NCI-H748 (cell line): ENCODE data around the gene CILP2.

Experiments
- DNase-seq: peaks from one replicate; lab custom pipeline; 2025; ENCODE audit not compliant: unreplicated experiment; lab: John Stamatoyannopoulos, UW

The CILP2 gene

DNA sequence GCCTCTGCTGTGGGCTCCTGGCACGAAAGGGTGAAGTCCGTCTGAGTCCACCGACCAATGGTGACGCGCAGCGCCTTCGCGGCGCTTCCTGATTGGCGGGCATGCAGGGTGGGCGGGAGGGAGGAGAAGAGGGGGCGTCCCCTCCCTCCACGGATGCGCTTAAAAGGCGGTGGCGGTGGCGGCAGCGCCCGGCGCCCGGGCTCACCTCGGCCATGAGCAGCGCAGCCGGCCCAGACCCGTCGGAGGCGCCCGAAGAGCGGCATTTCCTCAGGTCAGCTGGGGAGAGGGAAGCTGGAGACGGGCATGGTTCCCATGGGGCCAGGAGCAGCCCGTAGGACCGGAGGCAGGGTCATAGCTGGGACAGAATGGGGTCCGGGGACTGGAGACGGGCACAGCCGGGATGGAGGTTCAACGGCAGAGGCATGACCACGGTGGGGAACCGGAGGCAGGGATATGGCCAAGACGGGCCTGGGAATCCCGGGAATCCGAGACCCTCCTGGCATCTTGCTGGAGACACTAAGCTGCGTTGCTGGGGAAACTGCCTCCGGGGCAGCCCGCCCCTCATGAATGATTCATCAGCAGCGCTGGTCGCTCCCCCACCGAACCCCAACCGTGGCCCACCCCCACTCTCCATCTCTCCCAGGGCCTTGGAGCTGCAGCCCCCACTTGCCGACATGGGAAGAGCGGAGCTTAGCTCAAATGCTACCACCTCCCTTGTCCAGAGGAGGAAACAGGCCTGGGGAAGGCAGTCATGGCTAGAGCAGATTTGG is 9.2 kb upstream of the CILP2 start, which contains the start of gene YJEFN3:
Gene YJEFN3 (plus strand): TSS at position 191 of the 770 bp plus-strand sequence. CDS start 22 bp downstream, at position 213.
- DNase-seq, result peak; percentile 84

DNA sequence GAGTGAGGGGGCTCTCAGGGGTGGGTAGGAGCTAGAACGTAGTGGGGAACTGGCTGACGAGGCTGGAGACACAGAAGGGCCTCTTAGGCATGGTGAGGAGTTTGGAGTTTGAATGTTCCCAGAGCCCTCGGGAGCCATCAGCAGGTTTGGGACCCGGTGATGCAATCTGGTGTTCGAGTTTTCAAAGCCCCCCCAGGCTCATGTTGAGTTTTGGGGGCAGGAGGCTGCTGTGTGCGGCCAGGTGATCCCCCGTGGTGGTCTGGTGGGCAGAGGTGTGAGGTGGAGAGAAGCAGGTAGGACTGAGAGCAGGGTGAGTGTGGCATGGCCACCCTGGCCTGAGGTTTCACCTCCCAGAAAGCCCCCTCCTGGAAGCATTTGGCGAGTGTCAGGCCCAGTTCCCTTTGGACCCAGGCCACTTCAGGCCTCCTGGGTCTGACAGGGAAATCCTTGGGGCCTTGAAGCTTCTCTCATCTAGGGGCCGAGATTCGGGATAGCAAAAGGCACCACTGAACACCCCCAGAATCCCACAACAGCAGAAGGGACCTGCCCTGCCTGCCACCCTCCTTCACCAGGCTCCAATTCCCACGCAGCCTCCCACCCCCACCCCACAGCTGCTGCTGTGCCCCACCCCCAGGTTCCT is 8.2 kb upstream of the CILP2 start:
- DNase-seq, result no peak

DNA sequence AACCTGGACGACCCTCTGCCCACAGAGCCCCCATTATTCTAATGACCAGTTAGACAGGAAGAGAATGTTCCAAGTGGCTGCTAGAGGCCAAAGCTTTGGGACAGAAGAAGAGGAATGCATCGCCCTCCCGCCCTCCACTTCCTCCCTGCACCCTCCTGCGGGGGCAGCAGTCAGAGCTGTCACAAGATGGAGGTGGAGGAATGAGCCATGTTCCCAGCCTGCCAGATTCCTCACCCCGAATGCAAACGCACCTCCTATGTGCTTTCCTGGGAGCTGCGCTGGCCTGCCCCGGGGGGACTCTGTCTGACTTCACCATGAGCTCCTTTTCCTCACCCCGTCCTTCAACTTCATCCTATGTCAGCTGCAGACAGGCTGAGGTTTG is 7.7 kb upstream of the CILP2 start:
- no peak for DNase-seq

DNA sequence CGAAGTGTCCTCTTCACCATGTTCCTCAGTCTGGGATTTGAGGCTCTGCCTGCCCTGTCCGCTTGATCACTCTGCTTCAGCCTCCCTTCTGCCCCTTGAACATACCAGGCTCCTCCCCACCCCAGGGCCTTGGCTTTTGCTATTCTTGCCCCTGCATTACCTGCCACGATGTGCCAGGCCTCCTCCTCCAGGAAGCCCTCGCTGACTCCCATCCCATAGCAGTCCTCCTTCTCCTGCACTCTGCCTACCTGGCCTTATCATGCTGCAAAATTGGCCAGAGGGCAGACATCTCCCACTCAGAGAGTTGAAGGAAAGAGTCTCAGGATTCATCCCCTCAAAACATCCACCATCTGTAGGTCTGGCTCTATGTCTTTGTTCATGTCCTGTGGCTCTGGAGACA is 7.2 kb upstream of the CILP2 start:
- no peak for DNase-seq

DNA sequence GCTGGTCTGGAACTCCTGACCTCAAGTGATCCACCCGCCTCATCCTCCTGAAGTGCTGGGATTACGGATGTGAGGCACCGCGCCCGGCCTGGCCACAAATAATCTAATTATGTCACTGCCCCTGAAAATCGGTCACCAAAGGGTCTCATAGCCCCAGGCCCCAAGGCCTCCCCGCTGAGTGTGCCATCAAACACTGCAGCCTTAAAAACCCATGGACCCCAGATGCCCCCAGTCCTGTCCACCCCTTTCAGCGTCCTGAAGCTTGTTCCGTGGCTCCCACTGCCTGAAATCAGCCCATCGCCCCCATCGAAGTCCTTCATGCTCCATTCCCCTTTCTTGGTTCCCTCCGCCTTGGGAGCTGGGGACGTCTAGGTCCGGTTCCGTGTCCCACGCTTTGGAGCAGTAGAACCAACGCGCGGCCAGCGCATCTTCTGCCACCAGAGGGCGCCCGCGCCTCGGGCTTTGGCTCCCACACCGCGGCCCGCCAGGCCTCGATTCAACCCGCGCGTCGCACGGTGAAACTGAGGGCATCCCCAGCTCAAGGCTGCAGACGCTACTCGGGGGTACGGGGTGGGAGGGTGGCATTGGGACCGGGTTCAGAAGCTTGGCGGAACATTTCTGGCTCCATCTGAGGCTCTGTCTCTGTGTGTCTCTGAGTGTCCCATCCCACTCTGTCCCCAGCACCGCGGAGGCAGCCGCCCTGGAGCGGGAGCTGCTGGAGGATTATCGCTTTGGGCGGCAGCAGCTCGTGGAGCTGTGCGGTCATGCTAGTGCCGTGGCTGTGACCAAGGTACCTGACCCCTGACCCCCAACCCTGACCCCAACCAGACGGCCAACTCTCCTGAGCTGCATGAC is 5.9 kb upstream of the CILP2 start:
- peak; percentile 73 for DNase-seq

DNA sequence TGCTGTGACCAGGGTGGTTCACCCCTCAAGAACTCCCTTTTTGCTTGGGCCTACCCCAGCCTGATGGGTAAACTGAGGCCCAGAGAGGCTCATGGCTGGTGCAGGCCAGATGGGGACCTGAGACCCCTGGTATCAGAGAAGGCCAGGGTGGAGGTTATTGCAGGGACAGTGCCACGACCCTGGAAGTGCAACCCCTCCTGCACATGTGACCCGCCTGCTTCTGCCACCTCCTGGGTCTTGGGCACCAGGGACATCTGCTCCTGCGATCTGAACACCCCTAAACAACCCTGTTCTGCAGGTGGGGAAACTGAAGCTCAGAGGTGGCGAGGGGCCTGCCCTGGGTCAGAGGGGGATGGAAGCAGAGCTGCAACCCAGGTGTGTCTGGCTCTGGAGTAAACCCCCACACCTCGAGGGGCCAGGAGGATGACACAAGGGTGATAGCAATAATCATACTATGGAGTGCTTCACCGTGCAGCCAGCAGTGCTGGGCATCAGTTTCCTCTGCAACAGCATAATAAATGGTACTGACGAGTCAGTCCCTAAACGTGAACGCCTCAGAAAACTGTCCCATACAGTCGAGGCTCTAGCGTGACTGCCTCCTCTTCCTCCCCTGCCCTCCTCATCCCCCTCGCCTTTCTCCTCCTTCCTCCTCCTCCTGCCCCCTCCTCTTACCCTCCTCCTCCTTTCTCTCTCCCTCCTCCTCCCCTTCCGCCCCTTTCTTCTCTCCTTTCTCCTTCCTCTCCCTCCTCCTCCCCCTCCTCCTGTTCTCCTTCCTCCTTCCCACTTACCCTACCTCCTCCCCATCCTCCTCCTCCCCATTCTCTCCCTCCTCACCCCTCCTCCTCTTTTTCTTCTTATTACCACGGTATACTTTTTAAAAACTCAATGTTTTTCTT is 5.0 kb upstream of the CILP2 start:
- no peak for DNase-seq

DNA sequence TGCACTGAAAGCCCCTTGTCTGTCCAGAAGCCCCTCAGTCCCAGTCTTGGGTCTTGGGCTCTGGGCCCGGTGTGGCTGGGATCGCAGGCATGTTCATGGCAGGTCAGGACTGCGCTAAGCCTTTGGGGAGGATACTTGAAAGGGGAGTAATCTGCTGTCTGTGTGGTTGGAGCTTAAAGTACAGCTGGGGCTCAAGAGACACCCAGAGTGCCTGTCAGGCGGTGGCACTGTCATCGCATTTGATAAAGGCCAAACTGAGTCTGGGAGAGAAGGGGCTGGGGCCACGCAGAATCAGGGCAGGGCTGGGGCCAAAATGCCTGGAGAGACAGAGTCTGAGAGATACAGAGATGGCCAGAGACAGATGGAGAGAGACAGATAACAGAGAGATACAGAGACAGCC is 4.2 kb upstream of the CILP2 start:
- peak; percentile 13 for DNase-seq

DNA sequence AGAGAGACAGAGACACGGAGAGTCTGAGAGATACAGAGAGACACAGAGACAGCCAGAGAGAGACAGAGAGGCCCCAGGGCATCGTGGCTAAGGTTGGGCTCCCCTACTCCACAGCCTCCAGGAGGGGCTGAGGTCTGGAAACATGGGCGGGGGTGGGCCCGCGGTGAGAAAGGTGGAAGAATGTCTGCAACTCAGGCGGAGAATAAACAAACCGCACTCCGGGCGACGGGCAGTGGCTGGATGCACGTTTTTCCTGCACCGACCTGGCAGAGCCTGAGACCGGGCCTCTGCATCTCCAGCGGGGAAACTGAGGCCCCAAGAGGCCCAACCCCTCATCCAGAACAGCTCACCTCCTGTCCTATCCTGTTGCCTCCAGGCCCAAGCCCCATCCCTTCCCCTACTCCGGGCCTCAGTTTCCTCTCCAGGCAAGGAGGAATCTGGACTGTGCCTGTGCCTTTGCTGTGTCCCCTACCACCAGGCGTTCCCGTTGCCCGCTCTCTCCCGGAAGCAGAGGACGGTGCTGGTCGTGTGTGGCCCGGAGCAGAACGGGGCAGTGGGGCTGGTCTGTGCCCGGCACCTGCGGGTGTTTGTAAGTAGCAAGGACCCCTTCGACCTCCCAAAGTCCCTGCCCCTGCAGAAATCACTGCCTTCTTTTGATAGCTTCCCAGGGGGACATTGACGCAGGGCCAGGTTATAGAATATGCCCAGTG is 3.4 kb upstream of the CILP2 start:
- no peak for DNase-seq

DNA sequence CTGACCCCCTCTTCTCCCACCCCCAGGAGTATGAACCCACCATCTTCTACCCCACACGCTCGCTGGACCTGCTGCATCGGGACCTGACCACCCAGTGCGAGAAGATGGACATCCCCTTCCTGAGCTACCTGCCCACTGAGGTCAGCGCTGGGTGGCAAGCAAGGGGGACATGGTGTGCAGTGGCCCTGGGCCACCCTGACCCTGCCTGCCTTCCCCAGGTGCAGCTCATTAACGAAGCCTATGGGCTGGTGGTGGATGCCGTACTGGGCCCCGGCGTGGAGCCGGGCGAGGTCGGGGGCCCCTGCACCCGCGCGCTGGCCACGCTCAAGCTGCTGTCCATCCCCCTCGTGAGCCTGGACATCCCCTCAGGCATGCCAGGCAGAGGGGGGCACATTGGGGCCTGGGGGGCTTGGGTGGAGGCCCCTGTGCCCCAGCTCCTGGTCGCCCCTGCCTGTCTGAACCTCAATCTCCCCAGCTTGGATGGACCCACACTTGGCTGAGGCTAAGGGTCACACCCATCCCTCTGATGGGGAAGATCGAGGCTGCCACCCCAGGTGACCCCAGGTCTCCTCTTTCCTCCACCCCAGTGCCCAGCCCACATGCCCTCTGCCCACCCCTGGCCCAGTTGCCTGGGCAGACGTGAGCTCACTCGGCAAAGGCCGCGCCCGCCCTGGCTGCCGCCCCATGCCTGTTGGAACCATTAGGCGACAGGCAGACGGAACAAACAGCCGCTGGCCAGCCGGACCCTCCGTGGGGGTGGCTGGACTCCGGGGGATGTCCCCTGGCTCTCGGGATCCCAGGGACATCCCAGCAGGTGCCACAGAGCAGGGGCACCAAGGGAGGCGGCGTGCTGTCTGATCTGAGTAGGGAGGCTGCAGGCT is 2.5 kb upstream of the CILP2 start:
- DNase-seq, result no peak

DNA sequence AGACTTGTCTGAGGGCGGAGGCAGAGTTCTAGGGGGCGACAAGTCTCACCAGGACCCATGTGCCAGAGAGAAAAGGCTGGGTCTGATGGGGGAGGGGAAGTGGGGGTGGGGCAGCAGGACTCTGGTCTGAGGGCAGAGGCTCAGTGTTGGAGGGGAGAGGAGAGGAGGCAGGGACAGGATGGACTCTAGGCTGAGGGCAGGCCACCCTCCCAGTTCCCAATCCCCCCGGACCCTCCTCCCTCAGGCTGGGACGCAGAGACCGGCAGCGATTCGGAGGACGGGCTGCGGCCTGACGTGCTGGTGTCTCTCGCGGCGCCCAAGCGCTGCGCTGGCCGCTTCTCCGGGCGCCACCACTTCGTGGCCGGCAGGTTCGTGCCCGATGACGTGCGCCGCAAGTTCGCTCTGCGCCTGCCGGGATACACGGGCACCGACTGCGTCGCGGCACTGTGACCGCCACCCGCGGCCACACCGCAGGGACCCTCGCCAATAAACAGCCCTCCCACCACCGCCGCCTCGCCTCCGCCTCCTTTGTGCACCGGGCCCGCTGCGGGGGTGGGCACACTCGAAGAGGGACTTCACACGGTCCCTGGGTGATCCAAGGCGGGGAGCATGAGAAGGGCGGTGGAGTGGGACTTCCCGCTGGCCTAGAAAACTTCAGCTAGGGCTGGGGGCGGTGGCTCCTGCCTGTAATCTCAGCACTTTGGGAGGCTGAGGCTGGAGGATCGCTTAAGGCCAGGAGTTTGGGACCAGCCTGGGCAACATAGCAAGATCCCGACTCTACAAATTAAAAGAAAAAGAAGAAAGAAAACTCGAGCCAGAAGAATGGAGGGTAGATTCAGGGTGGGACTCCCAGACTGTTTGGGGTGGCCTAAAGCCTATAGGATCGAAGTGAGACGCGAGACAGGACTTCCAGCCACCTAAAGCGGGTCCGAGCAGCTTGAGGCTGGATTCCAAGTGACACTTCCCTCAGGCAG is 703 bp upstream of the CILP2 start:
- peak; percentile 60 for DNase-seq

DNA sequence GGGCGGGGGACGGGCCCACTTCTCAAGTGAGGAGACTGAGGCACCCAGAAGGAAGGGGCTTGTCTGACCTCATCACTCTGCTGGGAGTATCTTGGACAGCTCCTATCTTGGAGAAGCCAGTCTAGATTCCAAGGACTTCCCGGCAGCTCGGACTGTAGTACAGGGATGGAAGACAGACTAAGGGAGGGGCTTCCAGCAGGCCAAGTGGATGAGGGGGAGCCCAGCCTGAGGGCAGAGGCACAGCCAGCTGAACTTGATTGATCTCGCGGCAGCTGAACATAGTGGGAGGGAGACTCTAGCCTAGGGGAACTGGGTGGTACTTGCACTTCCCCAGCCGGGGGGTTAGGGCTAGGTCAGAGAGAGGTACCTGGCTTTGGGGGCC is 711 bp downstream of the CILP2 start:
- peak; percentile 22 for DNase-seq

DNA sequence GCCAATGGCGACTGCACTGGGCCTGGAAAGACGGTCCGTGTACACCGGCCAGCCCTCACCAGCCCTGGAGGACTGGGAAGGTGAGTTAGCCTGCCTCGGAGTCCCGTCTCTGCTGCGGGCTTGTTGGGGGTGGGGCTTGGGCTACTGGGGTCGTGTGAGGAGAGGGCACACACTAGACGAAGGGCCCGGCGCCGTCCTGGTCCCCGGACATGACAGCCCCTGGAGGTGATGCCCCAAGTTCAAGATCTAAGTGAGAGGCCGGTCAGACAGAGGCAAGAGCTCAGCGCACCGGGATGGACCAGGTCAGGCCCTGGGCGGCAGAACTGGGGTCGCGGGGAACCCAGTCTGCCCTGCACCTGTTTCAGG is 1.6 kb downstream of the CILP2 start:
- no peak for DNase-seq

DNA sequence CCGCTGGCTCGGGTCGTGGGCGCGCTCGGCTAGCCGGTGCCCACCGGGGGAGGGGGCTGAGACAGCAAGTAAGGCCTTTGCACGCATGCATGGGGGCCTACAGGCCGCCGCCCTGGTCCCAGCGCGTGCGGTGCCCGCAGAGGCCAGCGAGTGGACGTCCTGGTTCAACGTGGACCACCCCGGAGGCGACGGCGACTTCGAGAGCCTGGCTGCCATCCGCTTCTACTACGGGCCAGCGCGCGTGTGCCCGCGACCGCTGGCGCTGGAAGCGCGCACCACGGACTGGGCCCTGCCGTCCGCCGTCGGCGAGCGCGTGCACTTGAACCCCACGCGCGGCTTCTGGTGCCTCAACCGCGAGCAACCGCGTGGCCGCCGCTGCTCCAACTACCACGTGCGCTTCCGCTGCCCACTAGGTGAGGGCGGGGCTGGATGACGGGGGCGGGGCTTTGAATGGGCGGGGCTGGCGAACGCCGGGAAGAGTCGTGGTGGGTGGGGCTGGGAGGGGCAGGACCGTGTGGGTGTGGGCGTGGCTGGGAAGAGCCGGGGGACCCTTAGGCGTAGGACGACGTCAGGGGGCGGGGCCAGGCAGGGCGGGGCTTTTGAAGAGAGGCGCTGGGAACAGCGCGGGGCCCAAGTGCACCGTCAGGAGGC is 2.1 kb downstream of the CILP2 start:
- no peak for DNase-seq

DNA sequence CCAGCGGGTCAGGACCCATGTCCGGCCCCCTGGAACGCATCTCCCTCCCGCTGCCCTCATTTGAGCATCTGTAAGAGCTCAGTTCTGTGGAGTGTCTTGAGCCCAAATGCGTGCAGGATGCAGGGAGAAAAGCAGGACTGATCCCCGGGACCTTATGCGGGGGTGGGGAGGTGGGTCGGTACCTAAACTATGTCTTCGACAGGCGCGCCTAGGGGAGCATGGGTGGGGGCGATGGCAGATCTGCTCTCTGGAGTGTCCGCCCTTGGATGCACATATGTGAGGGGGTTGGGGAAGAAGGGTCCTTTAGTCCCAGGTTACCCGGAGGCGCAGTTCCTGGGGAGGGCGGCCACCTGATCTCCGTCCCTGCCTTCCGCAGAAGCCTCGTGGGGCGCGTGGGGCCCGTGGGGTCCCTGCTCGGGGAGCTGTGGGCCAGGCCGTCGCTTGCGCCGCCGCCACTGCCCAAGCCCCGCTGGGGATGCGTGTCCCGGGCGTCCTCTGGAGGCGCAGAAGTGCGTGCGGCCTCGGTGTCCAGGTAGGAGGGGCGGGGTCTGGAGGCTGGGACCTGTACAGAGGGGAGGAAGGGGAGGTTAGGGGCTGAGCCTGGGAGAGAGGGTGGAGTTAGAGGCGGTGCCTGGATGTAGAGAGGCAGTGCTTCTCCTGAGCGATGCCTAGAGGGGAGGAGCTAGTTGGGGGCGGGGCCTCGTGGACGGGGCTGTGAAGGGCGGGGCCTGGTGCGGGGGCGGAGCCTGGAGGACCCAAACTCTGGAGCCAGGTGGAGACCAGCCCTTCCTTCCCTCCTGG is 2.9 kb downstream of the CILP2 start:
- DNase-seq, result peak; percentile 13

DNA sequence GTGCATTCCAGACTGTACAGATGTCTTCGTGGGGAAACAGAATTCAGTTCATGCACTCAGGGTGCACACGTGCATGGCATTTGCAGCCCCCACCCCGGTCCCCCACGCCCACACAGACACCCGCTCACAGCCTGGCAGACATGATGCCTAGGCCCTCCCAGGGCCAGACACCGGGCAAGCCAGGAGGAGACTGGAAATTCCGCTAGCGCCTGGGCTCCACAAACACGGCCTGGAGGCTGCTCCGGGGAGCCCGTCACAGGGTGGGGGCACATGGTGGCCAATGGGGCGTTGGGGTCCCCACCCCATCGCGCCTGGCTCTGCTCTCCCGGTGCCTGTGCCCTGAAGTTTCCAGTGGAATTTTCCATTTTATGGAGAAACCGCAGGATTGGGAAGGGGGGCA is 3.6 kb downstream of the CILP2 start:
- DNase-seq, result no peak

DNA sequence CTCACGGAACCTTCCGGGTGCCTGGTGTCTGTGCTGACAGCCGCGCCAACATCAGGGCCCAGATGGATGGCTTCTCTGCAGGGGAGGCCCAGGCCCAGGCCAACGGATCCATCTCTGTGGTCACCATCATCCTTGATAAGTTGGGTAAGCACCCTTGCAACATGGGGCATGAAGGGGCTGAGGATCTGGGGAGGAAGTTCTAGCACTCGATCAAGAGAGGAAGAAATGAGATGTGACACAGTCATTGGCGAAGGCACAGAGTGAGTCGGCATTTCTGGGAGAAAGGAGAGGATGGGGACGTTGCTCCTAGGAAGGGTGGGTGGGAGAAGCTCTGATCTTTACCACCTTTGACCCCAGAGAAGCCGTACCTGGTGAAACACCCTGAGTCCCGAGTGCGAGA is 4.4 kb downstream of the CILP2 start:
- DNase-seq, result no peak

DNA sequence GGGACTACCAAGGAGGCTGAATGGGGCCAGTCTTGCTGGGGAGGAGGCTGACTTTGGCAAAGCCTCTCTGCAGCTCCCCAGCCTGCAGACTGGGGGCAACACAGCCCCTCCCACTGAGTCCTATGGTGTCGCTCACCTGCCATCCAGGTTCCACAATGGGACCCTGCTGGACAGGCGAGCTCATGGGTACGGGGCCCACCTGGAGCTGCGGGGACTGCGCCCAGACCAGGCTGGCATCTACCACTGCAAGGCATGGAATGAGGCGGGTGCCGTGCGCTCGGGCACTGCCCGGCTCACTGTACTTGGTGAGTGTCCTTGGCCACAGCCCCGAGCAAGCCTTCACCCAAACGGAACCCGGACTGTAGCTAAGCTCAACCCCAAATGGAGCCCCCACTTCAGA is 5.0 kb downstream of the CILP2 start:
- DNase-seq, result no peak
